Measurements from ENCODE around the gene BAMBI.

The BAMBI gene

DNA sequence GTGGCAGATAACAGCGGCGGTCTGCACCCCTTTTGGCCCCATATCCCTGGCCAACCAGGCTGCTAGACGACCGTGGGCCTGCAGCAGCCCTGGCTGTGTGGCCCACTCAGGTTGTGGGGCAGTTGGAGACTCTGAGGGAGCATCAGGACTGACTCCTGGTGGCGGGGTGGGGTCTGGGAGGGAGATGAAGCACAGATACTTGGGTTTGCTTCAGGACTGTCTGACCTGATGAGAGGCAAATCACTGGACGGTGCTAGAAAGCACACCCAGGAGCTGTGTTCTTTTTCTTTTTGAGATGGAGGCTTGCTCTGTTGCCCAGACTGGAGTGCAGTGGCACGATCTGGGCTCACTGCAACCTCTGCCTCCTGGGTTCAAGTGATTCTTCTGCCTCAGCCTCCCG, 28.2 kb downstream of the BAMBI start:
- DNase-seq (ENCODE audit: low spot score): no peak

DNA sequence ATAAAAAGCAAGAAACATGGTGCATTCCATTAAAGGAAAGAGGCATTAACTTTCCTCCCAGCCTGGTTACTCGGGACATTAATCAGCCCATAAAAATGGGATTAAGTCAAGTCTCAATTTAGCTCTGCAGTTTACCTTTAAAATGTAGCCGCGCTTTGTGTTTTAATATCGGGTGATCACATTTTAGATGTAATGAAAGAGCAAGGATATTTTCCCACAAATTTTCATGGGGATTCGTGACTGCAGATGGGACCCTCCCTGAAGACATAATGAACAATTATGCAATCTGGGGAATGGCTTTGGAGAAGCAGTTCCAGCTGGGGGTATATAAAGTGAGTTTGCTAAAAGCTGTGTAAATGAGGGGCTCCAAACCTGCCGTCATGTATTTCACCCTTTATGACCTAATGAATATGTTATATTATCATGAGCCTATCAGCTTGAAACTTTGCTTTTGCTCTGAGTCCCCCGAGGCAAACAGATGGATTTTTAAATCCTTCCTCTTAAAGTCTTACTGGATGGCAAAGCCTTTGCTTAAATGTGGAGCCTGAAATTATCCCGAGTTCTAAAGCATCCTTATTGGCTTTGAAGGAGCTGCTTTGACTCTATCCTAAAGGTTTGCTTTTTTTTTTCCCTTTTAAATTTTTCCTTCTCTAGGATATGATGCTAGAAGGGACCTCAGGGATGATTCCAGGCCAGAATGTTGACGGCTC, 31.8 kb downstream of the BAMBI start:
- DNase-seq (ENCODE audit: low spot score): no peak

DNA sequence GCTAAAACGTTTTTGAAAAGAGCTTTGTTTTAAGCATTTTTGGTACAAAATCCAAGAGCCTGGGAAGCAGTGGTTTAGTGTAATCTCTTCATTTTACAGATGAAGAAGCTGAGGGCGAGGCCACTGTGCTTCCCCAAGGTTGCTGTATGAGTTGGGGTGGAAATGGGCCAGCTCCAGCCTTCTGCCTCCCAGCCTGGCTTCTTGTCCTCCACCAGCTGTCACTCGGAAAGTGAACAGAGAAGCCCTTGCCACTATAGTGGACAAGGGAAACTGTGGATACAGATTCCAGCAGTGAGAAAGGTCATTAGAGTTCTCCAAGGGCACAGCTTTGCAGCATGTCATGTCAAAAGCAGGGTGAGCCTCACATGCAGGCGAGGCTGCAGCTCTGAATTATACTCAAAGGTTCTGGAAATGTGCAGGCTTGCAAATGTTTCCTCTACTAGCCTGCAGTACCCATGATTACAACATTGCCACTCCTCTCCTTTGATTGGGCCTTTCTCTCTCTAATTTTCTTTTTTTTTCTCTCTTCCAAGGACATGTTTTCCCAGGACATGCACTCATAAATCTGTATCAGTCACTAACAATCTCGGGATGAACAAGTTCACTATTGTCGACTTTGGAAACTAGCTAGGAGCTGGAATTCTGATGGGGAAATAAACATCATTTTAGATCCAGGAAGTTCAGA, 33.0 kb downstream of the BAMBI start:
- no peak for DNase-seq (ENCODE audit: low spot score)

DNA sequence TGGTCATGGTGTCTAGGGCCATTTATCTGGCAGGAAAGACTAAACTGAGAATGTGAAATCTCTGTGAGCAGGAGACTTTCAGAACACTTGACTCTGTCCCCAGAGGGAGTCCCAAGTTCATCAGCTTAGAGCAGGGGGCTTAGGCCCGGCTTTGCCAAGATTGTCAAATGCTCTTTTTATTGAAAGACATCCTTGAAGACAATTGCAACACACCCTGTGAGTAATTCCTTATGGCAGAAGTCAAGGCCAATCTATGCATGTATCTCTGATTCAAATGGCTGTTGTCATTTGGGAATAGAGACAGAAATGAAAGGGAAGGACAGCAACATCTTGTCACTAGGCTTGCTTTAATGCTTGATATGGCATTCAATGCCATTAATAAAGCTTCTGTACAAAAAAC, 33.7 kb downstream of the BAMBI start:
- no peak for DNase-seq (ENCODE audit: low spot score)

DNA sequence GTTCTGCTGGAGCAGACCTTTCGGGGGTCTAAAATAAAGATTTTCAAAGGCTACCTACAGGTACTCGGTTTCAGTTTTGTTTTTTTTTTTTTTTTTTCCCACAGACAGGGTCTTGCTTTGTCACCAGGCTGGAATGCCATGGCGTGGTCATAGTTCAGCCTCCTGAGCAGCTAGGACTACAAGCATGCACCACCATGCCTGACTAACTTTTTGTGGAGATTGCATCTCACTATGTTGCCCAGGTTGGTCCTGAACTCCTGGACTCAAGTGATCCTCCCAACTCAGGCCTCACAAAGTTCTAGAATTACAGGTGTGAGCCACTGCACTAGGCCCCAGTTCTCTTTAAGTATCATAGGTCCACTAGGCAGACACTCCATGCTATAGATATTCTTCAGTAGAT, 34.5 kb downstream of the BAMBI start:
- DNase-seq (ENCODE audit: low spot score): no peak

DNA sequence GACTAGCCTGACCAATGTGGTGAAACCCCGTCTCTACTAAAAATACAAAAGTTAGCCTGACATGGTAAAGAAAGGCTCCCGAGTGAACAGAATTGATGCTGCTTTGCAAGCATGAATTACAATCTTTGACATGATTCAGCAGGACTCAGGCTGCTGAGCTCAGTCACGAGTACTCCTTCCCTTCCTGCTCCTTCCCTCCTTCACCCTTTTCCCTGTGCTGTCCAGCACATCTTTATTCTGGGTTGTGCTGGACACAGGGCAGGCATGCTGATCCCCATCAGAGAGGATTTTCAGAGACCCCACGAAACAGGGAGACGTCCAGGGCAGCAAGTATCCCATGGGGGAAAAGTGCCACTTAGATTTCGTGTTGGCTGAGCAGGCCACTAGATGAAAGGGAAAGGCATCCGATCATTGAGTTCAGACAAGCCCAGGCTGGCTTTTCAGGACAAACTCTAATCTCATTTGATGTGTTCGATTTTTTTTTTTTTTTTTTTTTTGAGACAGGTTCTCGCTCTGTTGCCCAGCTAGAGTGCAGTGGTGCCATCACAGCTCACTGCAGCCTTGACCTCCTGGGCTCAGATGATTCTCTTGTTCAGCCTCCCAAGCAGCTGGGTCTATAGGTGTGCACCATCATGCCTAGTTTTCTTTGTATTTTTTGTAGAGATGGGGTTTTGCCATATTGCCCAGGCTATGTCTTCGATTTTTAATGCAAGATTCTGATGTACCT, 36.5 kb downstream of the BAMBI start:
- DNase-seq (ENCODE audit: low spot score): no peak

DNA sequence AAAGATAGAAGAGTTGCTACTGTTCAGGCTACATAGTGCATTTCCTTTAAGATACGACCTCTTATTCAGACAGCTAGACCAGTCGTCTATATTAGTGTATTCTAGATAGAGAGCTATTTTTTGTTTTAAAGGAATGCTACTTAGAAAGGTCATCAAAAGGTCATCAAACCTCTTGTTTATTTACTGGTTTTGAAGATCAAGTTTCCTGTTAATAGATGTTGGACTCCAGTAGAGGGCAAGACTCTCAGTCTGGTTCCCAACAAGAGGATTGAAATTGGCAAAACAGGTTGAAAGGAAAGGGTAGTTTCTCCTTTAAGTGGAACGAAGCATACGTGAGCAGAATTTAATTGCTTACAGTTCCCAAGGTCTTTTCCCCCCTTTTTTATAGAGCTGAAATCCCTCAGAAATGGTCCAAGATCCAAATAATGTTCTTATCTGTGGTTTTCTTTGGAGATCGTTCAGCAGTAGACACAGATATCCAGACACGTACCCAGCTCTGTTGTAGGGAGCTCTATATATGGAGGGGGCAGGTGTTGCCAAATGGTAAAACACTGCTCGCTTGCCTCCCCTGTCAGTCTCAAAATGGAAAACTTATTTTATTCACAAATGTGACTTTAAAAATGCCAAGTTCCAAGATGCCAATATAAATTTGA, 37.2 kb downstream of the BAMBI start:
- no peak for DNase-seq (ENCODE audit: low spot score)

DNA sequence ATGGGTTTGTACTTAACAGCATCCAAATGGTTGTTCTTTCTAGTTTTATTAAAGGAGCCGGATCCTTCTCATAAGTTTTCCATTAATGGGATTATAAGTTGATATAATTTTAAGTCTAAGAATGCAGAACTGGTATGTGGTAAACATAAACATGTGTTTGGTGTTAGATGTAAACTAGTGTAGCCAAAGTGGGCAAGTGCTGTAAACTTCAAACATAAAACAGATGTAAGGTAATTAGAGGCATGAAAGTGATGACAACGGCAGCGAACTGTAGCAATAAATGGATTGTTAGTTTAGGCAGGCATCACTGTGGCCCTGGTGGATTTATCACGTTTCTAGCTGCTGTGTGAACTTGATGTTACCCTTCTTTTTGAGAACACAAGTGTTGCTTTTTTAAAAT, 37.9 kb downstream of the BAMBI start:
- no peak for DNase-seq (ENCODE audit: low spot score)

DNA sequence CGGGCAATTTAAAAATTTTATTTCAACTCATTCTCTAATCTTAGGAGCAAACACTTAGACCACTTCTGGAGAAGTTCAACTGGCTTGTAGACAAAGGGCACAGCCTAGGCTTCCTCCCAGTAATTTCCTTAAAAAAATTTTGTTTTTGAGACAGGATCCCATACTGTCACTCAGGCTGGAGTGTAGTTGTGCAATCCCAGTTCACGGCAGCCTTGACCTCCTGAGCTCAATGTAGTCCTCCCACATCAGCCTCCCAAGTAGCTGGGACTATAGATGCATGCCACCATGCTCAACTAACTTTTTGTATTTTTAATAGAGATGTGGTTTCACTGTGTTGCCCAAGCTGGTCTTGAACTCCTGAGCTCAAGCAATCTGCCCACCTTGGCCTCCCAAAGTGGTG, 38.4 kb downstream of the BAMBI start:
- DNase-seq (ENCODE audit: low spot score): no peak

DNA sequence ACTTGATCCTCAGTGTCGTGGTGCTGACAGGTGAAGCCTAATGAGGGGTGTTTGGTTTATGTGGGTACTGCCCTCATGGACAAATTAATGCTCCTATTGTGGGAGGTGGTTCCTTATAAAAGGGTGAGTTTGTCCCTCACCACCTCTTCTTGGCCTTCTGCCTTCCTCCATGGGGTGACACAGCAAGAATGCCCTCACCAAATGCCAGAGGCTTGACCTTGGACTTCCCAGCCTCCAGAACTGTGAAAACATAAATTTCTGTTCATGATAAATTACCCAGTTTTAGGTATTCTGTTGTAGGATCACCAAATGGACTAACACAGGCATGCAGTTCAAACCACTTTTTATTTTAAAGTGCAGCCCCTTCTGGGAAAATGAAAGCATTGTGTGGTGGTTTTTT, 39.4 kb downstream of the BAMBI start:
- DNase-seq (ENCODE audit: low spot score): no peak

DNA sequence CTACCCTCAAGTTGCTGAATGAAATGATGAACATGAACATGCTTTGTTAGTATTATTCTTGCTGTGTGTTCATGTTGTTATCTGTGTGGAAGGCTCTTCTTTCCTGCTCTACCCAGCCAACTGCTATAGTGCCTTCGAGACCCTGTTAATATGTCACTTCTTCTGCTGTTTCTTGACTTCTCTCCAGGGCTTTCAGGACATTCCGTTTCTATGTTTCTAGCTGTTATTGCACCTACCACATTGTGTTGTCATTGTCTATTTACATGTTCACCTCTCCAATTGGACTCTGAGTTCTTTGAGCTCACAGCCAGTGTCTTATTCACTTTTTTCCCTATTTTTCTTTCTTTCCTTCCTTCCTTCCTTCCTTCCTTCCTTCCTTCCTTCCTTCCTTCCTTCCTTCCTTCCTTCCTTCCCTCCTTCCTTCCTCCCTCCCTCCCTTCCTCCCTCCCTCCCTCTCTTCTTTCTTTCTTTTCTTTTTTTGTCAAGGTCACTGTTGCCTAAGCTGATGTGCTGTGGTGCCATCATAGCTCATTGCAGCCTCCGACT, 40.4 kb downstream of the BAMBI start:
- DNase-seq (ENCODE audit: low spot score): no peak

DNA sequence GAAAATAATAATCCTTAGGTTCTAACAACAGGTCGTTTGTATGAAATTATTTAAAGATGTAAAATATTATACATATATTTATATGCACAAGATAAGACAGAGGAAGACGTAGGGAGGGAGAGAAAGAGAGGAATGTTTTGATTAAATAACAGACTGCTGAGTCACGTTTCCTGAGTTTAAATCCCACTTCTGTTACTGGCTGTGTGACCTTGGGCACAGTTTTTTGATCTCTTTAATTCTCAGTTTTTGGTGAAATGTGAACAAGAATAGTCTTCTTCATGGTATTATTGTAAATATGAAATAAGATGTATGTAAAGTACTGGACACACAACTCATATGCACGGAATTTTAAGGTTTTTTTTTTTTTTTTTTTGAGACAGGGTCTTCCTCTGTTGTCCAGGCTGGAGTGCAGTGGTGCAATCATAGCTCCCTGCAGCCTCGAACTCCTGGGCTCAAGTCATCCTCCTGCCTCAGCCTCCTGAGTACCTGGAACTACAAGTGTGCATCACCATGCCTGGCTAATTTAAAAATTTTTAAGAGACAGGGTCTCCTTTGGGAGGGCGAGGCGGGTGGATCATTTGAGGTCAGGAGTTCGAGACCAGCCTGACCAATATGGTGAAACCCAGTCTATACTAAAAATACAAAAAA, 42.6 kb downstream of the BAMBI start:
- no peak for DNase-seq (ENCODE audit: low spot score)

DNA sequence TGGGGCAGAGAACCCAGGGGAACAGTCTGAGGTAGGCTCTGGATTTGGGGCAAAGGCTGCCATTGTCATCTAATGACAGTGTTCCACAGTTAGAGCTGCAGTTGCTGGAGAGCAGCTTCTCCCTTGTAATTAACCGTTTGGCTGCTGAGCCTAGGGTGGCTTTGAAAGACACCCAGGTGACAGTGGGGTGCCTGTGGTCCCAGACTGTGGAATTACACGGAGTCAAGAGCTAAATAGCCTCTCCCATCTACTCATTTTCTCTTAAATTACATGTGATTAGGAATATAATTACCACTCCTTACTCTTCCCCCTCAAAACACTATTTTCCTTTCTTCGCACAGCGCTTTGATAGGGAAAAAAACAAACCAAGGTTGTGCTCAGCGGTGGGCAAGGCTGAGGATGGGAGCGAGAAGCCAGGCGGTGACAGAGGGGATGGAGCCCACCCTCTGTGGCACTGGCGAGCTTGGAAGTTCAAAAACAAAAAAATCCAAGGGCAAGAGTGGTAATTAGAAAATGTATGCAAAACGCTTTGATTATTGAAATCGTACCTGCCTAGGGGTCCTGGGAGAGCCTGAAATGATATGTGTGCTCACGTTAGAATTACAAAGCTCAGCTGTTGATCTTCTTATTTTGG, 44.1 kb downstream of the BAMBI start:
- no peak for DNase-seq (ENCODE audit: low spot score)

DNA sequence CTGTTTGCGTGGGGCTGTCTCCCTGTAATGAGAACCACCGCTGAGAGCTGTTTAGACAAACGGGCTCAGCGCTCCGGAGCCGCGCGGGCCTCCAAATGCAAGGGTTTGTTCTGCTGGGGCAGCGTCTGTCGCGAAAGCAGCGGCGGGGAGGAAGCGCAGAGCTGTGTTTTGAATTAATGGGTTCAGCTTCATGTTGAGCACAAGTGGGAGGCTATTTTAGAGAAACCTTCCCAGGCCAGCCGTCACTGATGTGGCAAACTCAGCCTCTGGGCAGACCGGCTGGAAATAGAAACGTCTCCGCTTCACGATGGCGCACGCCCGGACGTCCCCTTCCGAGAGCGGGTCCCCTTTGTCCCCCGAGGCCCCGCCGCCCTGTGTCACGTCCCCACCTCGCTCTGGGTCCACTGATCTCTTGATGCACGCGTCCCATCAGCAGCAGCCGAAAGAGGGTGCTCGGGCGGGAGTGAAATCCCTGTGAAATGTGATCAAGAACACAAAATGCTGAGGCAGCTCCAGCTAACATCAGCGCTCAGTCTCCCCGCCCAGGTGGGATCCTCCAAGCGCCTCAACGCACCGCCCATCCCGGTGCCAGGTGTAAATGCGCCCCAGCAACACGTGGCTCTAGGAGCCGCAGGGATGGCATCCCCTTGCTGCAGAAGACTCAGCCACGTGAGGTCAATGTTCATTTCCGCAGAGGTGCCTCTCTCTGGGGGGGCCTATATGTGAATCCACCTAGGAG, 44.9 kb downstream of the BAMBI start:
- no peak for DNase-seq (ENCODE audit: low spot score)

DNA sequence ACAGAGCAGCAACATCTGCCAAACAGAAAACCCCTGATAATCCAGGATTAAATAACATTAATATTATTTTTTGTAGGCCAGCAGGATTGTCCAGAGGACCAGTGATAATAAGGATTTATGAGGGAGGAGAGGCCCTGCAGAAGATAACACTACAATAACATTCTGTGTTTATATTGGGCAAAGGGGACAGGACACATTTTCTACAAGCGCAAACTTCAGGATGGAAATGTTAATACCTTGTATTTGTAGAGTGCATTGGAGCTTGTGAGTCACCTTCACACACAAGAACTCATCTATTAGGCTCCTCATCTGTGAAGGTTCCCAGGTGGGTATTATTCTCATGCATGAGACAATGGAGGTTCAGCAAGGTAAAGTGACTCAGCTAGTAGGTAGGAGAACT, 51.0 kb downstream of the BAMBI start:
- no peak for DNase-seq (ENCODE audit: low spot score)

DNA sequence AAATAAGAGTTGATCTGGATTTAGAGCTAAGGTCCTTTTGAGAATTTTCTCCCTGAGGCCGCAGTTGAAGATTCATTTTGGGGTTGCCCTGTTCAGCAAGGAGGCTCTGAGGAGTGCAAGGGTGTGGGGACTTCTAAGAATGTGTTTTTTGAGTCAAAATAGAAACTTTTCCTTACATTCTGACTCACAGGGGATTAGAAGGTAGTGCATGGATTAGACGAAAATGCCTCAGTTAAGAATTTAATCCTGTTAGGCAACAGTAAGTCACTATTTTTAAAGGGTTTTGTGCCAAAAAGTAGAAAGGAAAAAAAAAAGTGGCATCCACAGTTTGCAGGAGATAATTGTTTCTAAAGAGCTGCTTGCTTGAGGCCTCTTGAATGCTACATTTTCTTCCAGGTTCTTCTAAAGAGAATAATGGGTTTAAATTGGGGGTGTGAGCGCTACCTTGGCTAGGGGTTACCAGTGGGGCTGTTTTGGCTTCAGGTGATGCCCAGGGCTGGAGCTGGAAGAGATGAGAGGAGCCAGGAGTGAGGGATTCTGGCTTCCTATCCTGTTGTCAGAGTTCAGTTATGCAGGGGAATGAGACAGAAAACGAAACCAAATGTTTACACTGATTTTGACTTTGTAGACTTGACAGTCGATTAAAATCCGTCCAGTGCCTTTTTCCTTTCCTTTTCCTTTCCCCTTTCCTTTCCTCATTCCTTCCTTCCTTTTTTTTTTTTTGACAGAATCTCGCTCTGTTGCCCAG, 52.9 kb downstream of the BAMBI start:
- no peak for DNase-seq (ENCODE audit: low spot score)

DNA sequence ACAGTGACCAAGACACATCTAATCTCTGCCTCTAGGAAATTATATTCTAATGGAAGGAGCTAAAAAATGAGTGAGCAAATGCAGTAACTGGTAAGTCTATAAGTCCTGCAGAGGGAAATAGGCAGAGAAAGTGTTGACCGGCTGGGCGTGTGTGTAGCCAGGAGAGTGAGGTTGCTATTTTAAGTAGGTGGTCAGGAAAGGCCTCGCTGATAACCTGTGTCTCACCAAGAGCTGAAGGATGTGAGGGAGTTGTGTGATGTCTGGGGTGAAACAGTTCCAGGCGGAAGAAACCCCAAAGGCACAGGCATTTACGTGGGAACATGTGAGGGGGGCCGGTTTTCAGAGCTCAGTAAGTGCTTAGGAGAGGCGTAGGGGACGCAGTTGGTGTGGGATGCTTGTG, 54.8 kb downstream of the BAMBI start:
- DNase-seq (ENCODE audit: low spot score): no peak

All from CD4-positive, alpha-beta T cell treated with Interleukin-15 for 4 hours (primary cell).